GM10266 (cell line): ENCODE measurements around the gene GPX6.

ENCODE experiments used
- DNase-seq: peaks from one replicate; pipeline ENCODE4 v3.0.0; 2012; ENCODE audit errors: extremely low spot score
- CTCF ChIP-seq: IDR thresholded peaks from 2 replicates; pipeline ENCODE4 v1.5.1; 2012; ENCODE audit warnings: mild to moderate bottlenecking, low read depth; ENCODE audit not compliant: control insufficient read depth, insufficient read depth; ENCODE audit errors: missing control alignments

GPX6 gene

GRCh38 chr6:28537065-28537464, 21.5 kb upstream of the GPX6 start:
- no peak for TF ChIP-seq CTCF
- DNase-seq, result no peak

- DNase-seq, result no peak
- no peak for TF ChIP-seq CTCF
These were observed 19.3 kb upstream of the GPX6 start for GRCh38 chr6:28534875-28535274.

GRCh38 chr6:28534306-28534705, 18.7 kb upstream of the GPX6 start:
- TF ChIP-seq CTCF, result no peak

DNA sequence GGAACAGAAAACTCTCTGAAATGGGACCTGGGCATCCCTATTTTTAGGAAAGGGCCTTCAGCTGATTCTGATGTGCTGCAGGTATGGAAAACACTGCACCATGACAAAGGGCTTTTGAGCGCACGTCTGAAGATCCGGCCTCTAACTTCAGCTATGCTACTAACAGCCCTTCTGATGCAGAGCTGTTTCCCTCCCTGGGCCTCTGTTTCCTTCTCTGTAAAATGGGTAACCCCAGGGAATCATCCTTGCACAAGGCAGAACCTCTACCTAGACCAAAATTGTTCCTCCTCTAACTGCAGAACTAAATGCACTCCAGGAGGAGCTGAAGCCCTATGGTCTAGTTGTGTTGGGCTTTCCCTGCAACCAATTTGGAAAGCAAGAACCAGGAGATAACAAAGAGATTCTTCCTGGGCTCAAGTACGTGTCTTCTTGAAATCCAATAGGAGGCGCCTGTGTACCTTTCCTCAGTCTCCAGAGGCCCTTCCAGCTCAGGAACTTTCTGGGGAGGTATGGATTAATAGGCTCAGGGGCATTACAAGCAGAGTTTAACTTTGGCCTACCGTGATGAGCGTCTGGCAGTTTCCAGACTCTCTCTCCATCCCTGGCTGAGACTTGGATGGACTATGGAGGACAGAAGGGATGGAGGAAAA, 16.0 kb upstream of the GPX6 start:
- no peak for DNase-seq

More at GRCh38 chr6:28534306-28534705, 18.7 kb upstream of the GPX6 start:
- DNase-seq, result no peak

GRCh38 chr6:28530777-28531176, 15.2 kb upstream of the GPX6 start:
- TF ChIP-seq CTCF, result no peak

More for the DNA sequence above, 16.0 kb upstream of the GPX6 start:
- no peak for TF ChIP-seq CTCF

DNA sequence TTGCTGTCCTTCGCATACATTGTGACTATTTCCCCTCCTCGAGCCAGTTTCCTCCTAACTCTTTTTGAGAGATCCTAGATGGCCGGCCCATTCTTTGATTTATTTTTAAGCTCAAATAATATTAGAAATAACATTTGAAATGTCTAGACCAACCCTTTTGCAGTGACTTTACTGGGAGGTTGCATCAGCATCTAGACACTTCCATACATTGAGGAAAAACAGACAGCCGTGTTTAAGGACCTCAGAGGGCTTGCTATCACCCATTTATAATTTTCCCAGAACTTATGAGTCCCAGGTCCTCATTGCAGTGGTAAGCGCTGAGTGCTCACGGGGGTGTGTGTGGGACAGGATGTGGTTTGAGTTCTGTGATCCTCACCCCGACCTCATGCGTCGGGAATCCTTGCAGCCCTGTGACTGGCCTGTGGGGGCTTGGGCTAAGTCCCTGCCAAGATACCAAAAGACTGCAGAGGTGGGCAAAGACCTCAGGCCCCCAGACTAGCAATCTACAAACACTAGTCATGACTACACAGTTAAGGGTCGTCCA, 10.0 kb upstream of the GPX6 start, which contains the start of gene GPX5:
Gene GPX5, plus strand, starts transcription at position 386 of the 544 bp plus-strand sequence. Its CDS starts 133 bp downstream, at position 519.
- no peak for DNase-seq
- TF ChIP-seq CTCF, result no peak

More at GRCh38 chr6:28530777-28531176, 15.2 kb upstream of the GPX6 start:
- DNase-seq, result no peak

- TF ChIP-seq CTCF, result no peak
These were observed 7.6 kb upstream of the GPX6 start for GRCh38 chr6:28523241-28523622.

More at GRCh38 chr6:28523241-28523622, 7.6 kb upstream of the GPX6 start:
- DNase-seq, result no peak
